ENCODE measurements around the gene CPNE7.

CPNE7 gene

DNA sequence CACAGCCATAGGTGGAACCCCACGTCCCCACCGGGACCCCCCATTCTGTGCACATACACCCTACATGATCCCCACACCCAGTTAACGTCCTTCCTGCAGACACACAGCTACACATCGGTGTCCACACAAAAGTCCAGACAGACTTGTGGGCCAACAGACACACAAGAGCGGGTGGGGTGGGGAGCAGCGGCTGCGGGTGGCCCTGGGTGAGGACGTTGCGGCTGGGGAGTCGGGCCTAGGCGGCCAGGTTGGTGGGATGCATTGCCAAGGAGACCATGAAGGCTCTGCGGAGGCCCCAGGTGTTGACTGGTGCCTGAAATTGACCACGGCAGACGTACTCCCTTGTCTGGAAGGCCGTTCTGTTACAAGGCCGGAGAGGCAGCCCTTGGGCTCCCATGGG, 29.2 kb downstream of the CPNE7 start:
- DNase-seq (ENCODE audit: low spot score): no peak

DNA sequence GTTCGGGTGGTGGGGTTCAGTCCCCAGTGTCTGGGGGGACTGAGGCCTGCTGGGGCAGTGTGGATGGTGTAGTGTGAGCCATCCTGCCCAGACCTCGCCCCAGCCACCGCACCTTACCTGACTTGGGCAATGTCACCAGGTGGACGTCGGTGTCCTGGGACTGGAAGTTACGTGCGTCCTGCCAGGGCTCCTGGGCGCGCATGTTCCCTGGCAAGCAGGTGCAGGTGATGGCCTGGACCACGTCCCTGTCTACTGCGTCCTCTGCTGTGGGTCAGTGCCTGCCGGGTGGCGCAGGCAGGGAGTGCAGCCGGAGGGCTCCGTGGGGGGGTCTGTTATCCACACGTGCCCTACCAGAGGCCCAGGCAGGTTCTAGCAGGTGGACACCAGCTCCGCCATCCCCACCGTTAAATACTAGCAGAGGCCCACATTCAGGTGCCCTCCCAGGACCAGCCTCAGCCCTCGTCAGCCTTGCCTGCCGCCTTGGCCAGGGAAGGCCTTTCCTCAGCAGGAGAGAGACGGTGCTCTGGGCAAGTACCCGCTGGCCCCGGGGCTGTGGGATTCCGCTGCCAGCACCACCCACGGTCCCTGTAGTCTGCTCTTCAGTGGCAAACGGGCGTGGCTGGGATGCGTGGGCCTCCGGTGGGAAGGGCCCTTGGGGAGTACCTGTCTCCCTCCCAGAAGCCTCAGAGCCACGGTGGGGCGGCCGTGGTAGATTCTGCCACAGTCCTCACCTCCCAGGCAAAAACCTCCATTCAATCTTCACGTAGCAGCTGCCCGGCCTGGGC, 29.8 kb downstream of the CPNE7 start:
- no peak for DNase-seq (ENCODE audit: low spot score)

DNA sequence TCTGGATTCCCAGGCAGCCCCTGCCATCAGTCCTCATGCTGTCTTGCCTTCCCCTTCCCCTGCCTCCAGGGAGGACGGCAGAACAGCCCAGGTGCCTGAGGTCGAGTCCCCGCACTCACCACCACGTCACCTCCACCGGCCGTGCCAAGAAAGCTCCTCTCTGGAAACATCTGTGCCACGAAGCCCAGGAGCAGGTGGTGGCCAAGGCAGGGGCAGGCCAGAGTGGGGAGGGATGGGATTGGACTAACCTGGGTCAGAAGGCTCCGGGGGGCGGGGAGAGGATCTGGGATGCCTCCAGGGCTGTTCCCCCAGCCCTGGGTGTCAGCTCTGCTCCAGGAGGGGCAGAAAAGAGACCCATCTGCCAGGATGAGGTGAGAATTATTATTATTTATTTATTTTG, 30.4 kb downstream of the CPNE7 start:
- DNase-seq (ENCODE audit: low spot score): no peak

DNA sequence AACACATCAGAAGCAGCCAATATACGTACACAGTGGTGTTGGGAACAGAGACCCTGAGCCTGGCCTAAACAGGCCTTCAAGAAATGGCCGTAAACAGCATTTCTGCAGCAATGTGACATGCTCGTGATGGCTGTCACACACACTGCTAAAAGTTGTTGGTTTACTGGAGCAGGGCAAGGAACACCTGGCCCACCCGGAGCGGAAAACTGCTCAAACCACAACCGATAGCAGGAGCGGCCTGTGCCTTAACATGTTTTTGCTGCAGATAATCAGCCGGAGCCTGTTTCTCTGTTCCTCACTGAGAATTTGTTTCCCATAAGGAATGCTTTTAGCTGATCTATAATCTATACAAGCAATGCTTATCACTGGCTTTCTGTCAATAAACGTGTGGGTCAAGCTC, 31.9 kb downstream of the CPNE7 start:
- DNase-seq (ENCODE audit: low spot score): no peak

- DNase-seq (ENCODE audit: low spot score): no peak
Measured at GRCh38 chr16:89607937-89608740, 32.6 kb downstream of the CPNE7 start.

- no peak for DNase-seq (ENCODE audit: low spot score)
Measured at GRCh38 chr16:89610108-89610453, 34.5 kb downstream of the CPNE7 start.

- no peak for DNase-seq (ENCODE audit: low spot score)
Measured at GRCh38 chr16:89612415-89613166, 37.0 kb downstream of the CPNE7 start.

GRCh38 chr16:89613231-89613953, 37.8 kb downstream of the CPNE7 start, which contains the start of gene DPEP1:
Gene DPEP1 (plus strand): TSS chr16:89613642. CDS start chr16:89630411, 16,769 bp downstream.
- DNase-seq (ENCODE audit: low spot score): no peak

GRCh38 chr16:89613954-89614459, 38.4 kb downstream of the CPNE7 start:
- DNase-seq (ENCODE audit: low spot score): no peak

DNA sequence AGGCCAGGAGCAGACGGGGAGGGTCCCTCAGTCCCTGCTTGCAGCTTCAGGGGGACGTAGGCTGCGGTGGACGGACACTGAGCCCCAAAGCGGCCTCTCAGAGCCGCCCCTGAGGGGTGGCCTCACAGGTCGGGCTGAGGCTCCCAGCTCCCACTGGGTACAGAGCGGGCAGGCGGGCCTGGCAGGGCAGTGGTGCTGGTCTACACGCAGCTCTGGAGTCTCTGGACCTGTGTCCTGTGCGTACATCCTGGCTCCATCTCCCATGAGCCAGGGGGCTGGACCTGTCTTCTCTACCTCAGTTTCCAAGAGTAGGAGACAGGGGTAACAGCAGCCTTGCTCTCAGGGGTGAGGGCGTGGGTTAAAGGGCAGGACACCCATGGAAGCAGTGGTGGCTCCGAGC, 39.6 kb downstream of the CPNE7 start:
- no peak for DNase-seq (ENCODE audit: low spot score)

- peak; percentile 69 for DNase-seq (ENCODE audit: low spot score)
Measured at GRCh38 chr16:89615596-89616090, 40.1 kb downstream of the CPNE7 start.

GRCh38 chr16:89616623-89617022, 41.1 kb downstream of the CPNE7 start:
- DNase-seq (ENCODE audit: low spot score): no peak

GRCh38 chr16:89617036-89617435, 41.5 kb downstream of the CPNE7 start:
- no peak for DNase-seq (ENCODE audit: low spot score)

DNA sequence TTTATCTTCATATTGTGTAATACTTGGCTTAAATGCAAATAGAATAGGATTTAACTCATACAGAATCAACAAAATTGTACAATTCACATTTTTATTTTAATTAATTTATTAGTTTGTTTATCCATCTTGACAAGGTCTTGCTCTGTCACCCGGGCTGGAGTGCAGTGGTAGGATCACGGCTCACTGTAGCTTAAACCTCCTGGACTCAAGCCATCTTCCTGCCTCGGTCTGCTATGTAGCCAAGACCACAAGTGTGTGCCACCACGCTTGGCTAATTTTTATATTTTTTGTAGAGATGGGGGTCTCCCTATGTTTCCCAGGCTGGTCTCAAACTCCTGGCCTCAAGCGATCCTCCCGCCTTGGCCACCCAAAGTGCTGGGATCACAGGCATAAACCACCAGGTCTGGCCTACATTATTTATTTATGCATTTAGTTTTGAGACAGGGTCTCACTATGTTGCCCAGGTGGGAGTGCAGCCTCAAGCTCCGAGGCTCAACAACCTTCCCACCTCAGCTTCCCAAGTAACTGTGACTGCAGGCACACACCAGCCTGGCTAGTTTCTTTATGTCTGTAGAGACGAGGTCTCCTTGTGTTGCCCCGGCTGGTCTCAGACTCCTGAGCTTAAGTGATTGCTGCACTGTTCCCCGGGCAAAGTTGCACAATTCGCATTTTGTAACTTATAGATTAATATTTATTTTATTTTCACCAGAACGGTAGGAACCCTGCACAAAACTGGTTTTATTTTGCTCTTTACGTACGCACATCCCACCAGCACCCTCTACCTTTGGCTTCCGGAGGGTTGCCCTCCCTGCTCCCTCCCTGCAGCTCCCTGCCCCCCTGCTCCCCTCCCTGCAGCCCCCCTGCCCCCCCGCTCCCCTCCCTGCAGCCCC, 42.8 kb downstream of the CPNE7 start:
- no peak for DNase-seq (ENCODE audit: low spot score)

- no peak for DNase-seq (ENCODE audit: low spot score)
Measured at GRCh38 chr16:89619840-89620239, 44.3 kb downstream of the CPNE7 start.

GRCh38 chr16:89620406-89620841, 44.9 kb downstream of the CPNE7 start:
- no peak for DNase-seq (ENCODE audit: low spot score)

GRCh38 chr16:89621136-89621697, 45.7 kb downstream of the CPNE7 start:
- no peak for DNase-seq (ENCODE audit: low spot score)

DNA sequence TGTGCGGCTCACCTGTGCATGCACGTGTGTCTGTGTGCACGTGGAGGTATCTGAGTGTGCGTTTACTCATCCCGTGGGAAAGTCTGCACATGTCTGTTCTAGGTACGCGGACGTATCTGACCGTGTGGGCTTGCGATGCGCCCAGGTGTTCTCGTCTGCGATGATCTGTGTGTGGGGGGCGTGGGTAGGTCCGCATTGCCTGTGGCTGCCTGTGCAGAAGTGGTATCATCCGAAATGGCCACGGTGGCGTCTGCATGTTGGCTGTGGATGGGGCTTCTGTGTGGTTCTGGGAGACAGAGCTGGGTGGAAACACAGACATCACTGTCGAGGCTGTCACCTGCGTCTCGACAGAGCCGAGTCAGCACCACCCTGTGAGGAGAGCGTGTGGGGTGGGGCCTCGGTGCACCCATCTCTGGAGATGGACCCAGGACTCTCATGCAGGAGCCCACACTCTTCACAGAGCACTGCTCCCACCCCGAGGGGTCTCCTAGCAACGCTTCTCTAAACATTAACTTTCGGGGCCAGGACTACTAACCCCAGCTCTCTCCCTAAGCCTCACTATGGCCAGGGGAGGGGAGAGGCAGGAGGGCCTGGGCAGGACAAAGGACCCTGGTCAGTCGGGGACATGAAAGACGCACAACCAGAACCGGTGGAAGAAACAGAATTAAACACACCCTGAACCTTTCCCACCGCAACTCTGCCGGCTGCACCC, 46.3 kb downstream of the CPNE7 start:
- DNase-seq (ENCODE audit: low spot score): no peak

DNA sequence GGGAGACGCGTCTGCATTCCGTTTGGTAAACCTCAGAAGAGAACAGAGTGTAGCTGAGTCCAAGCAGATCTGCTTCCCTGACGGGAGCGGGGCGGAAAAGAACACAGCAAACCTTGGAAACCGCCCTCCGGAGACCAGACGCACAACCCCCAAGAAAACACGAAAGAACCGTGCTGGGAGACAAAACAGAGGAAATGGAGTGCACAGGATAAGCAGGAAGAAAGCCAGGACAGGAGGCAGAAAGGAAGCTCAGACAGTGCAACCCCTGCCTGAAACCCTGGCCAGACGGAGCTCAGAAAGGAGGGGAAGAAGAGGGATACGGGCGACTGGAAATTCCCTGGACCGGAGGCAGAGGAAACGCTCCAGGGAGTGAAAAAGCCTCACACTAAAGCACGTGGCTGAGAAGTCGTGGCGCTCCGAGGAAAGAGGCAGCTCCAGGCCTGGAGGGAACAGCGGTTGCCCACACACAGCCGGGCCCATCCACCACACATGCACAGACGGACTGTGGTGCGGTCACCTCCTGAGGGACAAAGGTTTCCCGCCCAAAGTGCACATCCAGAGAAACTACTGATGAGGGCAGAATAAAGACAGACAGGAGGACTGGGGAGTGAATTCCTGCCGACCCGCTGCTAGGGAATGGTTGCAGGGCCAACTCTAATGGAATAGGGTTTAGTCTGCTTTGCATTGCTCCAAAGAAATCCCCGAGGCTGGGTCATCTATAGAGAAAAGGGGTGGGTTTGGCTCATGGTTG, 48.1 kb downstream of the CPNE7 start:
- no peak for DNase-seq (ENCODE audit: low spot score)
